Measurements from ENCODE around the gene SLC26A11.
A peak's percentile ranks its signal among the peaks of the same experiment; 100 is the strongest.
"Not testable (repeated sequence)": the region's sequence is repeated elsewhere in the genome, so short reads cannot be mapped to it uniquely, and the experiment has no call there.

Gene SLC26A11

GRCh38 chr17:80270836-80271235 lies 50.6 kb downstream of the SLC26A11 start:
- DNase-seq (ENCODE audit: low read depth): no peak

GRCh38 chr17:80272366-80272765 lies 52.1 kb downstream of the SLC26A11 start:
- no peak for TF ChIP-seq CTCF (conservative IDR thresholded peaks at IDR 0.05; ENCODE audit: low read depth, low read length)
- H3K4me3 ChIP-seq (ENCODE audit: low read length): no peak overlapping the region
- no peak for DNase-seq (ENCODE audit: low read depth)

More at GRCh38 chr17:80270836-80271235, 50.6 kb downstream of the SLC26A11 start:
- TF ChIP-seq CTCF (conservative IDR thresholded peaks at IDR 0.05; ENCODE audit: low read depth, low read length): no peak
- no peak overlapping the region for H3K4me3 ChIP-seq (ENCODE audit: low read length)

GRCh38 chr17:80274331-80274730 lies 54.1 kb downstream of the SLC26A11 start:
- H3K4me3 ChIP-seq (ENCODE audit: low read length): no peak overlapping the region
- TF ChIP-seq CTCF (conservative IDR thresholded peaks at IDR 0.05; ENCODE audit: low read depth, low read length): no peak
- DNase-seq (ENCODE audit: low read depth): no peak

- TF ChIP-seq CTCF (conservative IDR thresholded peaks at IDR 0.05; ENCODE audit: low read depth, low read length): no peak
- no peak for DNase-seq (ENCODE audit: low read depth)
Measured at GRCh38 chr17:80274871-80275449, 54.7 kb downstream of the SLC26A11 start.

GRCh38 chr17:80275857-80276256 lies 55.6 kb downstream of the SLC26A11 start:
- H3K4me3 ChIP-seq (ENCODE audit: low read length); DNase-seq (ENCODE audit: low read depth): not testable (repeated sequence)

More at GRCh38 chr17:80274871-80275449, 54.7 kb downstream of the SLC26A11 start:
- no peak overlapping the region for H3K4me3 ChIP-seq (ENCODE audit: low read length)

- DNase-seq (ENCODE audit: low read depth): no peak
- no peak for TF ChIP-seq CTCF (conservative IDR thresholded peaks at IDR 0.05; ENCODE audit: low read depth, low read length)
- H3K4me3 ChIP-seq (ENCODE audit: low read length): no peak overlapping the region
Measured at GRCh38 chr17:80277751-80278671, 57.8 kb downstream of the SLC26A11 start.

GRCh38 chr17:80279895-80280294 lies 59.7 kb downstream of the SLC26A11 start:
- H3K4me3 ChIP-seq (ENCODE audit: low read length): no peak overlapping the region
- peak; percentile 22 for TF ChIP-seq CTCF (conservative IDR thresholded peaks at IDR 0.05; ENCODE audit: low read depth, low read length)
- peak; percentile 59 for DNase-seq (ENCODE audit: low read depth)

All from retinal pigment epithelial cell (primary cell).